Activated CD4-positive, alpha-beta memory T cell treated with anti-CD3 and anti-CD28 coated beads, Interleukin-2, amount 10 ng/mL, durations not matched to agents 7 days and 5 days (primary cell): ENCODE measurements around the gene SCAF4. TPM values are rescaled to one million over a fixed set of nuclear protein-coding genes. Genes with fewer than 3 reads are reported as not detected.

Experiments
- CTCF ChIA-PET: fragments of 350-600 bp; sonication (Branson Sonifier 250); formaldehyde crosslinking; loops from one replicate; lab custom pipeline; 2021; ENCODE audit warnings: antibody characterized with exemption, inconsistent platforms; lab: Charles Lee
- POLR2A ChIA-PET: fragments of 350-600 bp; sonication (Branson Sonifier 250); formaldehyde crosslinking; loops from one replicate; lab custom pipeline; 2021; ENCODE audit warnings: antibody characterized with exemption; lab: Charles Lee
- DNase-seq: peaks from one replicate; pipeline ENCODE4 v3.0.0-alpha.2; 2020
- H3K27ac Mint-ChIP-seq: one replicate; pipeline ENCODE4 v1.8.0; 2021; ENCODE audit warnings: mild to moderate bottlenecking, mixed read lengths
- H3K27me3 Mint-ChIP-seq: one replicate; pipeline ENCODE4 v1.8.0; 2021; ENCODE audit warnings: mixed read lengths
- H3K36me3 Mint-ChIP-seq: one replicate; pipeline ENCODE4 v1.8.0; 2021; ENCODE audit warnings: low read depth, mixed read lengths
- H3K4me1 Mint-ChIP-seq: one replicate; pipeline ENCODE4 v1.8.0; 2021; ENCODE audit warnings: mixed read lengths
- H3K4me3 Mint-ChIP-seq: one replicate; pipeline ENCODE4 v1.8.0; 2021; ENCODE audit warnings: mild to moderate bottlenecking, mixed read lengths
- H3K9me3 Mint-ChIP-seq: one replicate; pipeline ENCODE4 v1.8.0; 2021; ENCODE audit warnings: mixed read lengths
- total RNA-seq, 2 experiments: library from RNA; stranded (reverse); gene quantifications; one replicate each; pipeline ENCODE4 v1.2.3, GENCODE V29; 2021

The SCAF4 gene
- total RNA-seq, 2 experiments from 2014 or later, result 49.0 to 49.3 TPM

DNA sequence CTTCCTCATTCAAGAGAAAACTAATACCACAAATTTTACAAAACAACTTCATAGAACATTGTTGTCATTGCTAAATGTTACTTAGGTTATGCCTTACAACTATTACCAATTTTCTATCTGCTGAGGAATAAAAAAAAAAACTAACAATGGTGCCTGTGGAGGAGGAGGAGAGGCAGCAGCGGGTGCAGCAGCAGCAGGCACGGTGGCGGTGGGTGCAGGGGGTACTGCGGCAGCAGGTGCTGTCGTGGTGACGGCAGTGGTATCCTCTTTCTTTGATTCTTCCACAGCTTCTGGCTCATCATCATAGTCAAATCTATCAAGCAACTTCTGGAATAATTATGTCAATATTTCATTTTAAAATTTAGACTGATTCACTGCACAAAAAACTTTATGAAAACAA, 35.5 kb downstream of the SCAF4 start:
- DNase-seq, result no peak
- ChIA-PET CTCF (no interaction called here), POLR2A (no interaction called here)
- H3K4me3 Mint-ChIP-seq, result no peak overlapping the region
- peaks cover 57% of the 10 kb centered on the region for H3K36me3 Mint-ChIP-seq
- H3K27me3 Mint-ChIP-seq, result no peaks in the 10 kb centered on the region
- H3K9me3 Mint-ChIP-seq, result no peaks in the 10 kb centered on the region
- H3K27ac Mint-ChIP-seq, result no peak overlapping the region
- H3K4me1 Mint-ChIP-seq, result peaks cover 2% of the 10 kb centered on the region

DNA sequence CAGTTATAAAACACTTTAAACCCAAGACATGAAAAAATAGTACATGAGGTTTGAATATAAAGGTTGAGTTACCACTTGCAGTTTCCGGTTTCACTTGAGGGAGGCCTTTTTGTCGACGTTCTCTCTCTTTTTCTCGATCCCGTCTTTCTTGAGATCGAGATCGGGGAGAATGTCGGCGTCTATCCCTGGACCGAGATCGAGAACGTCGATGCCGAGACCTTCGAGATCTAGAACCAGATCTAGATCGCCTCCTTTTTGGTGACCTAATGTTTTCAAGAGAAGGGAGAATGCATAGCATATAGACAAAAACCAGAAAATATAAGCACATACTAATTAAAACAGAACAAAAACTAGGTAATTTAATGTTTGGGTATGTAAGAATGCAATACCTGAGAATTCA, 38.7 kb downstream of the SCAF4 start:
- Mint-ChIP-seq H3K4me1 (peaks cover 2% of the 10 kb centered on the region), H3K27me3 (no peaks in the 10 kb centered on the region), H3K27ac (no peak overlapping the region), H3K9me3 (no peaks in the 10 kb centered on the region), H3K36me3 (peaks cover 64% of the 10 kb centered on the region), H3K4me3 (no peak overlapping the region)
- ChIA-PET POLR2A (no interaction called here), CTCF (no interaction called here)
- DNase-seq, result no peak

DNA sequence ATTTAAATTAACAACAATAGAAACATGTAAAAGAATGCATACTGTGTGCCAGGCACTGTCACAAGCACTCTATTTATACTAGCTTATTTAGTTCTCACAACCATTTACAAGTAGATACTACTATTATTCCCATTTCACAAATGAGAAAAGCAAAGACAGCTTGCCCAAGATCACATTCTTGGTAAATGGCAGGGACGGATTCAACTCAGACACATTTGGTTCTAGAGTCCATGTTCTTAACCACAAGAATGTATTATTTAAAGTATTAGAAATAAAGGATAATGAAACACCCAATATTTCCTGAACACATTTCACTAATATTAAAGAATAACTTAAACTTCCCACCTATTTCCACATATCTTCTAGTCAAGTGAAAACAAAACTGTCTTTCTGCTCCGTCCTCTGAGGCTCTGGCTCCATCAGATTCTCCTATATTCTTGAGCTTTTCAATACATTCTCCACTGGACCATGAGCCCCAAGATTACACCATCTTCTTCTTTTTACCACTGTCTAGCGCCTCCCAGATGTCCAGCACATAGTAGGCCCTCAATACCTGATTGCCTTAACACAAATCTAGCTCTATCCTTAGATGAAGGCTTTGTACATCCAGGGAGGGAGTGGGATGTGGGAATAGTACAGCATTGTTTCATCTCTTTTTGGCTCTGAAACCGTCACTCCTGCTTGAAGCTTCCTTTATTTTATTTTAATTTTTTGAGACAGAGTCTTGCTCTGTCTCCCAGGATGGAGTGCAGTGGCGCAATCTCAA, 43.1 kb downstream of the SCAF4 start:
- CTCF ChIA-PET, result no interaction called here
- peaks cover 74% of the 10 kb centered on the region for H3K36me3 Mint-ChIP-seq
- H3K27me3 Mint-ChIP-seq, result no peaks in the 10 kb centered on the region
- H3K4me1 Mint-ChIP-seq, result no peaks in the 10 kb centered on the region
- no peak overlapping the region for H3K4me3 Mint-ChIP-seq
- no peaks in the 10 kb centered on the region for H3K9me3 Mint-ChIP-seq
- no peak for DNase-seq
- H3K27ac Mint-ChIP-seq, result no peak overlapping the region
- POLR2A ChIA-PET, result interaction anchor here (0.6 to 0.7 kb wide), 2 partner anchors 9 to 571 kb away, joined by 3 read pairs; no protein-coding TSS in a partner anchor

DNA sequence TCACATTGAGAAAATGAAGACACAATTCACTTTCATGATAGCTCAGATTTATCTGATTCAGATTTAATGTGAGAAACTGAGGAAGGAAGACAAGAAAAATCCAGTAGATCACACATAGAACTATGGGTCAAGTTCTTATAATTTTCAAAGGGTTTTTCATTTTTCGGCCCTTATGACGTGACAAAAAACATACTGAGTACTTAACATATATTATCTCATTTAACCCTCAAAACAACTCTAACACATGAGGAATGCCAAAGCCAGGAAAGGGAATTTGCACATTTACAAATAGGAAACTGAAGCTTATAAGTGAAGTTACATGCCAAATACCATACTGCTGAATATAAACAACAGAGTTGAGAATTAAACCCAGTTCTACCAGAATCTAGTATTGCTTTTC, 44.8 kb downstream of the SCAF4 start:
- DNase-seq, result no peak
- Mint-ChIP-seq H3K27ac (no peak overlapping the region), H3K36me3 (peaks cover 74% of the 10 kb centered on the region), H3K4me3 (no peak overlapping the region), H3K9me3 (no peaks in the 10 kb centered on the region), H3K27me3 (no peaks in the 10 kb centered on the region), H3K4me1 (no peaks in the 10 kb centered on the region)
- POLR2A ChIA-PET, result interaction anchor here (1.0 kb wide), 1 partner anchor 39 kb away, joined by 3 read pairs; no protein-coding TSS in a partner anchor
- CTCF ChIA-PET, result interaction anchor here (0.6 kb wide), 1 partner anchor 16 kb away, joined by 3 read pairs; no protein-coding TSS in a partner anchor

DNA sequence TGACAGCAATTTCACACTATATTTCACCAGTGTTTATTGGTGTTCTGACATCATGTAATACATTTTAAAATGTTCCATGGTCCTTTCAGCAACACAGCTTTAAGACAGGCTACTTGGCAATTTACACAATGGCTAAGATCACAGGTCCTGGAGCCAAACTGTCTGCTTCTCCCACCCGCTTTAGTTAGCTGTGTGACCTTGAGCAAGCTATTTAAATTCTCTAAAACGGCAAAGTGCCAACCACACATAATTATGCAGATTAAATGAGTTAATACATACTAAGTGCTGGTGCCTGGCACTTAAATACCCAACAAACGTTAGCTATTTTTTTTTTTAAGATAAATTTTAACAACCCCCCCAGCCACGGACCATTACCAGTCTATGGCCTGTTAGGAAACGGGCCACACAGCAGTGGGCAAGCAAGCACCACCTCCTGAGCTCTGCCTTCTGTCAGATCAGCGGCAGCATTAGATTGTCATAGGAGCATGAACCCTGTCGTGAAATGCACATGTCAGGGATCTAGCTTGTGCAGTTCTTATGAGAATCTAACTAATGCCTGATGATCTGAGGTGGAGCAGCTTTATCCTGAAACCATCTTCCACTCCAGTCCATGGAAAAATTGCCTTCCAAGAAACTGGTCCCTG, 45.5 kb downstream of the SCAF4 start:
- Mint-ChIP-seq H3K4me1 (no peaks in the 10 kb centered on the region), H3K4me3 (no peak overlapping the region), H3K9me3 (no peaks in the 10 kb centered on the region), H3K27me3 (no peaks in the 10 kb centered on the region), H3K36me3 (peaks cover 76% of the 10 kb centered on the region), H3K27ac (no peak overlapping the region)
- ChIA-PET CTCF (no interaction called here), POLR2A (interaction anchor here (0.7 to 1.0 kb wide), 2 partner anchors 19 to 40 kb away, joined by 3 read pairs; no protein-coding TSS in a partner anchor)
- no peak for DNase-seq

DNA sequence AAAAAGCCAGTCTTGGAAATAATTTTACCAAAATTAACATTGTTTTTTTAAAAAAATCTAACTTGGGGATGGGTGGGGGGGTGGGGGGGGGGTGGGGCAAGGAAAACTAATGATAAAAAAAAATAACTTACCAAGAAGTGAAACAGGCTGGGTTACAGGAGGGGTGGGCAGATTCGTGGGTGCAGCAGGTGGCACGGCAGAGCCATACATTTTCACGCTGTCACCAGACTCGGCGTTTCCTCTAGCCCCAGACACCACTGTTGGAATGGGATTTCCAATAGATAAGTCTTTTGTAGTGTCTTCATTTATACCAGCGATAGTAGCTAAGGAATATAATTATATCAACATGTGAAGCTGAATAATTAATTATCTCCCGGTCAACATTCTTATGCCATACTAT, 47.0 kb downstream of the SCAF4 start:
- Mint-ChIP-seq H3K4me3 (no peak overlapping the region), H3K27me3 (no peaks in the 10 kb centered on the region), H3K36me3 (peaks cover 65% of the 10 kb centered on the region), H3K4me1 (no peaks in the 10 kb centered on the region), H3K9me3 (no peaks in the 10 kb centered on the region), H3K27ac (no peak overlapping the region)
- ChIA-PET POLR2A (no interaction called here), CTCF (no interaction called here)
- no peak for DNase-seq

DNA sequence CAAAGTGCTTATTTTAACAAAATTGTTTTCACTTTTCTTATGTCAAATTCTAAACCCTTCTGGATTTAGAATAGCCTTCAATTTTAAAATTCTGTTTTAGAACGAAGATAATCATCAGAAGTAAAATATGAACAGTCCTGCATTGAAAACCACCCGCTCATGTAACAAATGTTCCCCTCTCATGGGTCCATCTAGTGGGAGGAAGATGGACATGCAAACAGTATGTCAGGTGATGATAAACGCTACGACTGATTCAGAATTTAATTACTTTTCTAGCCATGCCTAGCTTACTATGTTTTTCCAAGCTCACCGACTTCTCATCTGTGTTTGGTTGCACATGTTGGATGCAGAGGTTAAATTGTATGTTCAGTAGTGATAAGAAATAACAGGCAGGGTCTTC, 48.9 kb downstream of the SCAF4 start:
- H3K9me3 Mint-ChIP-seq, result no peaks in the 10 kb centered on the region
- H3K27me3 Mint-ChIP-seq, result no peaks in the 10 kb centered on the region
- H3K36me3 Mint-ChIP-seq, result peaks cover 56% of the 10 kb centered on the region
- ChIA-PET CTCF (no interaction called here), POLR2A (no interaction called here)
- no peak overlapping the region for H3K4me3 Mint-ChIP-seq
- no peak for DNase-seq
- no peaks in the 10 kb centered on the region for H3K4me1 Mint-ChIP-seq
- no peak overlapping the region for H3K27ac Mint-ChIP-seq

DNA sequence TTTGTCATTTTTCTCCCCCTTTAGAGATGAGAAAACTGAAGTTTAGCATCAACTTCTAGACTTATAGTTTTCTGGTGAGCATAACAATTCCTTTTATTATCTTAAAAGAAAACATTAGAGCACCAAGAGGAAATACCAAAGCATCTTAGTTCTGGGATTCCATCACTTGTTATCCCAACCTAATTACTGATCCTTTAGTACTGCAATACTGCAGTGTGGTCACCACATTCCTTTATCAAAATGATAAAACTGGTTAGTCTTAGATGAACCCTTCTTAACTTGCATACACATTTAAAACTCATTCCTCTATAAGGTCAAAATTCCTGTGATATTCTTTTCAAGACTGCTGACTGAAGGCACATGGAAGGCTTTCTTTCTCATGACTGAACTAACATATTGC, 49.3 kb downstream of the SCAF4 start:
- Mint-ChIP-seq H3K27me3 (no peaks in the 10 kb centered on the region), H3K27ac (no peak overlapping the region), H3K9me3 (no peaks in the 10 kb centered on the region), H3K4me3 (no peak overlapping the region), H3K4me1 (no peaks in the 10 kb centered on the region), H3K36me3 (peaks cover 54% of the 10 kb centered on the region)
- POLR2A ChIA-PET, result no interaction called here
- CTCF ChIA-PET, result no interaction called here
- DNase-seq, result no peak

DNA sequence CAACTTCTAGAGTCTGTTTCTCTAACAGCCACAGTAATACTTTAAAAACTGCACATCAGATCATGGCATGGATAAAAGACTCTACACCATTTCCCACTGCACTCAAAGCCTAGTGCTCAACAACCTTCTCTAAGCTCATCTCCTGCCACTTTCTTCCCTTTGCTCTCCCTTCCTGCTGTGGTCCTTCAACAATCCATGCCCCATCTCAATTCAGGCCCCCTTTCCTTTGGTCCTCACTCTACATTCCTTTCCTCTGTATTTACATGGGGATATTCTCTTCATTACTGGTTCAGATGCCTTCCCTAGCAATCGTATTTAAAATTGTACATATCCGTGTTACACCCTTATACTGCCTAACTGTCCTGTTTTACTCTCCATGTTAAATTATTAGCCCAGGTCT, 53.4 kb downstream of the SCAF4 start:
- Mint-ChIP-seq H3K4me1 (no peaks in the 10 kb centered on the region), H3K27ac (no peak overlapping the region), H3K4me3 (no peak overlapping the region), H3K27me3 (no peaks in the 10 kb centered on the region), H3K36me3 (peaks cover 21% of the 10 kb centered on the region), H3K9me3 (no peaks in the 10 kb centered on the region)
- no peak for DNase-seq
- CTCF ChIA-PET, result no interaction called here
- POLR2A ChIA-PET, result no interaction called here

DNA sequence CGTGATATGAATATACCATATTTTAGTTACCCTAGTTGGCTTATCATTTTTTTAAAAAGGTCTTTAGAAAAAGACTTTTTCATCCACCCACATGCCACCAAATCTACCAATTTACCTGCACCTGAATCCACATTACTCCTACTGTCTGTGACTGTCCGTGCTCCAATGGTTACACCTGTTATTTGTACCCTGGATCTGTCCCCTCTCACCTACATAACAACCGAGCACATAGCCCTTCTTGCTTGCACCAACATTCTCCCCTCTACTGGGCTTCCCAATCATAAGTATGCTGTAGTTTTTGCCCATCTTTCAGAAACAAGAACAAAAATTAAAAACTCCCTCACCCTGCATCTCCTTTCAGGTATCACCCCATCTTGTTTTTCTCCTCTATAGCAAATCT, 54.9 kb downstream of the SCAF4 start:
- ChIA-PET POLR2A (no interaction called here), CTCF (no interaction called here)
- Mint-ChIP-seq H3K27me3 (no peaks in the 10 kb centered on the region), H3K4me1 (peaks cover 3% of the 10 kb centered on the region), H3K9me3 (no peaks in the 10 kb centered on the region), H3K36me3 (peaks cover 10% of the 10 kb centered on the region), H3K4me3 (no peak overlapping the region), H3K27ac (no peak overlapping the region)
- DNase-seq, result no peak

DNA sequence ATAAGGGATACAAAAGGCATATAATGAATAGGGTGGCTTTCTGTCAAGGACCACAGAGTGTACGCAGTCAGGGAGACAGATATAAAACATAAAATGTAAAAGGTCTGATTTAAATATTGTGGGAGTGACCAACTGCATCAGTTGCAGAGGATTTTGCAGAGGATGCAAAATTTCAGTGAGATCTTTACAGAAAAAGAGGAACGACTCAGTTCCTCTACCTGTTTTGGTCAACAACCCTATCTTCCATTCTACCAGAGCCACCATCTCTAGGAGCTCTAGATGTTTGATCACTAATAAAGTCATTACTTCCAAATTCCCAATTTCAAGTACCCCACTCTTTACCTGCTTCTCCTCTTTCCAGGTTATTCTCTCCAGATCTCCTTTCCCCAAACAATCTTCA, 56.0 kb downstream of the SCAF4 start:
- ChIA-PET POLR2A (no interaction called here), CTCF (no interaction called here)
- Mint-ChIP-seq H3K27me3 (no peaks in the 10 kb centered on the region), H3K4me1 (peaks cover 5% of the 10 kb centered on the region), H3K4me3 (no peak overlapping the region), H3K36me3 (peaks cover 10% of the 10 kb centered on the region), H3K9me3 (no peaks in the 10 kb centered on the region), H3K27ac (no peak overlapping the region)
- no peak for DNase-seq

DNA sequence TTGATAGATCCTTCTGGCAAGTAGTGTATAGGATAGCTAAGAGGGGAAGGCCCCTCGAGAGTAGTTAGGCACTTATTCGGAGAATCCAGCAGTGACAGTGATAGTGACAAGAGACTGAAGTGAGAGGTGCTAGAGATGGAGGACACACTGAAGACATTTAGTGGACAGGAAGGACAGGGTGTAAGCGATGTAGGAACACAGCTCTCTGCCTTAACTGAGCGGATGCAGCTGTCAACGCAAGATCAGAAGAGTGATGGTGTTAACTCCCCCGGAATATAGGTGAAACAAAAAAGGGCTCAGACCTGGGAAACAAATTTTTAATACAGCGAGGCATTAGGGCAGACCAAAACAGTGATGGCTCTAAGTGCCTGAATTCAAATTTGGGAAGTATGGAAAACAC, 56.6 kb downstream of the SCAF4 start:
- POLR2A ChIA-PET, result no interaction called here
- Mint-ChIP-seq H3K4me3 (no peak overlapping the region), H3K9me3 (no peaks in the 10 kb centered on the region), H3K4me1 (peaks cover 8% of the 10 kb centered on the region), H3K27me3 (no peaks in the 10 kb centered on the region), H3K27ac (no peak overlapping the region), H3K36me3 (peaks cover 12% of the 10 kb centered on the region)
- no peak for DNase-seq
- CTCF ChIA-PET, result no interaction called here

DNA sequence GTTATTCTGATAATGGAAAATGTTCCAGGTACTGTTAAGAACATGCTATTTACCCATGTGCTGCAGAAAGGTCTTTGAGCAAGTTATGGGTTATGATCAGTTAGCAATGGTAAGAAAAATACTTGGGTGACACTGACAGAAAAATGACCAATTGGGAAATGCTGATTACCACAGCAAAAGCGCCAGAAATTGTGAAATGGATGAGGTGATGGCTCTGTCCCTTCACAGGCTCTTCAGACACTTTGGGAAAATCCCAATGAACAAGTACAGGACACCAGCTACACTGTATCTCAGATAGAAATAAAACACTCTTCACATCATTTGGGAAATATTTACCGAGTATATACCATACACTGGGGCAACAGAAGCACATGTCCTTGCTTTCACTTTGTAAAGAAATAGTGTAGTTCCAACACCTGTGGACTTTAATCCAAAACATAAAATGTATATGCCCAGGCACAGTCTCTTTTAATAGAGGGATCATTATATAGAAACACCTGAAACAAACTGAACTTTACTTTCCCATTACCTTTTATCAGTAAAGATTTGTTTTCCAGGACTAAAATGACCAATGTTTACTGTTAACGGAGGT, 58.5 kb downstream of the SCAF4 start:
- Mint-ChIP-seq H3K36me3 (peaks cover 21% of the 10 kb centered on the region), H3K4me1 (peaks cover 17% of the 10 kb centered on the region), H3K27me3 (no peaks in the 10 kb centered on the region), H3K4me3 (no peak overlapping the region), H3K9me3 (no peaks in the 10 kb centered on the region), H3K27ac (no peak overlapping the region)
- DNase-seq, result no peak
- ChIA-PET POLR2A (no interaction called here), CTCF (no interaction called here)
